H1 (cell line): Measurements from ENCODE around the gene BAZ2B. TPM values are rescaled to one million over a fixed set of nuclear protein-coding genes. Genes with fewer than 3 reads are reported as not detected.

Experiments
- CTCF ChIA-PET: fragments of 300-600 bp; sonication (Branson Sonifier 250); formaldehyde crosslinking; loops from one replicate; lab custom pipeline; 2021; ENCODE audit not compliant: partially characterized antibody; lab: Charles Lee
- POLR2A ChIA-PET: fragments of 300-600 bp; sonication (Branson Sonifier 250); formaldehyde crosslinking; loops from one replicate; lab custom pipeline; 2021; ENCODE audit warnings: inconsistent platforms; ENCODE audit not compliant: partially characterized antibody; lab: Charles Lee
- DNase-seq, 2 experiments: peaks; one replicate each; pipeline versions ENCODE4 v3.0.0 to v3.0.0-alpha.2; 2010 to 2022; ENCODE audit warnings: low spot score in 2 of 2, low read depth in 1 of 2, mixed read lengths in 1 of 2
- FAIRE-seq: peaks from 2 replicates; lab custom pipeline; 2011; peaks lifted over from hg19 to GRCh38; lab: Jason Lieb, UNC
- H2AFZ ChIP-seq: 2 replicates; pipeline ENCODE4 v1.8.1; 2012; ENCODE audit warnings: low read length, inconsistent platforms
- H2AK5ac ChIP-seq: 2 replicates; pipeline ENCODE4 v1.6.1; 2013; ENCODE audit warnings: low read depth, low read length
- H2BK120ac ChIP-seq: replicated peaks from 2 replicates; pipeline ENCODE3; 2013; ENCODE audit warnings: low read depth, low read length, inconsistent platforms
- H2BK12ac ChIP-seq: 2 replicates; pipeline ENCODE4 v1.6.1; 2013; ENCODE audit warnings: low read depth, low read length
- H2BK15ac ChIP-seq: 2 replicates; pipeline ENCODE4 v1.6.1; 2013; ENCODE audit warnings: low read length
- H2BK20ac ChIP-seq: 2 replicates; pipeline ENCODE4 v1.6.1; 2013; ENCODE audit warnings: low read length
- H2BK5ac ChIP-seq: 2 replicates; pipeline ENCODE4 v1.6.1; 2013; ENCODE audit warnings: low read depth, low read length
- H3K14ac ChIP-seq: 2 replicates; pipeline ENCODE4 v1.6.1; 2013; ENCODE audit warnings: inconsistent platforms; ENCODE audit not compliant: insufficient read length
- H3K18ac ChIP-seq: 2 replicates; pipeline ENCODE4 v1.6.1; 2013; ENCODE audit warnings: low read length; ENCODE audit errors: extremely low read depth
- H3K23ac ChIP-seq: 2 replicates; pipeline ENCODE4 v1.6.1; 2013; ENCODE audit warnings: inconsistent platforms; ENCODE audit not compliant: insufficient read length
- H3K23me2 ChIP-seq: 2 replicates; pipeline ENCODE4 v1.6.1; 2013; ENCODE audit warnings: low read depth, low read length
- H3K27ac ChIP-seq: 2 replicates; pipeline ENCODE4 v1.6.1; 2011; ENCODE audit warnings: low read depth, low read length, inconsistent platforms
- H3K27me3 ChIP-seq, 4 experiments: replicated peaks in 1 of 4; 1 replicate in 1 of 4; 2 replicates in 3 of 4; pipeline versions ENCODE4 v1.6.1 to v1.8.1; 2011 to 2013; ENCODE audit warnings: low read length in 3 of 4, mild to moderate bottlenecking in 3 of 4, inconsistent platforms in 2 of 4, mixed read lengths in 2 of 4, moderate library complexity in 1 of 4; ENCODE audit not compliant: control insufficient read depth in 3 of 4, insufficient read depth in 3 of 4; ENCODE audit errors: extremely low read depth in 1 of 4
- H3K36me3 ChIP-seq, 4 experiments: 2 replicates each; pipeline versions ENCODE4 v1.6.1 to v1.8.1; 2011 to 2013; ENCODE audit warnings: mild to moderate bottlenecking in 4 of 4, low read length in 3 of 4, moderate library complexity in 2 of 4, control low read depth in 1 of 4, inconsistent platforms in 1 of 4; ENCODE audit not compliant: insufficient read depth in 4 of 4, control insufficient read depth in 2 of 4
- H3K4ac ChIP-seq: replicated peaks from 2 replicates; pipeline ENCODE3; 2013; ENCODE audit warnings: low read length, low read depth, mixed read lengths, inconsistent platforms; ENCODE audit not compliant: insufficient read length
- H3K4me1 ChIP-seq, 4 experiments: replicated peaks in 1 of 4; 1 replicate in 1 of 4; 2 replicates in 3 of 4; pipeline versions ENCODE4 v1.6.1 to v1.8.1; 2011 to 2013; ENCODE audit warnings: low read length in 3 of 4, inconsistent platforms in 2 of 4, mixed read lengths in 1 of 4; ENCODE audit not compliant: insufficient read depth in 4 of 4, control insufficient read depth in 3 of 4
- H3K4me2 ChIP-seq, 2 experiments: 2 replicates each; pipeline versions ENCODE4 v1.6.1 to v1.8.1; 2011 to 2013; ENCODE audit warnings: low read depth in 2 of 2, low read length in 2 of 2, control low read depth in 1 of 2, inconsistent platforms in 1 of 2, mild to moderate bottlenecking in 1 of 2; ENCODE audit not compliant: insufficient read depth in 1 of 2
- H3K4me3 ChIP-seq, 4 experiments: fragments of 200-600, 300-600 bp in 1 of 4; sonication (generic), shearing (Covaris generic), sonication (Bioruptor Twin) in 1 of 4; 2 replicates each; pipeline versions ENCODE4 v1.5.1 to v1.8.1; 2011 to 2016; ENCODE audit warnings: low read length in 4 of 4, low read depth in 3 of 4, control low read depth in 2 of 4, inconsistent platforms in 2 of 4, mild to moderate bottlenecking in 2 of 4, mixed read lengths in 1 of 4, moderate library complexity in 1 of 4; ENCODE audit not compliant: insufficient read depth in 2 of 4; ENCODE audit errors: extremely low read depth in 1 of 4
- H3K56ac ChIP-seq: replicated peaks from 2 replicates; pipeline ENCODE3; 2013; ENCODE audit warnings: low read depth, mild to moderate bottlenecking, mixed read lengths, low read length, inconsistent platforms; ENCODE audit not compliant: insufficient read length
- H3K79me1 ChIP-seq: 2 replicates; pipeline ENCODE4 v1.6.1; 2013; ENCODE audit warnings: low read depth, low read length, control low read depth
- H3K79me2 ChIP-seq, 2 experiments: 2 replicates each; pipeline versions ENCODE4 v1.6.1 to v1.8.1; 2012 to 2013; ENCODE audit warnings: low read length in 2 of 2, mild to moderate bottlenecking in 2 of 2, inconsistent platforms in 1 of 2; ENCODE audit not compliant: insufficient read depth in 2 of 2, control insufficient read depth in 1 of 2
- H3K9ac ChIP-seq, 4 experiments: replicated peaks in 1 of 4; 1 replicate in 1 of 4; 2 replicates in 3 of 4; pipeline versions ENCODE4 v1.6.1 to v1.8.1; 2011 to 2013; ENCODE audit warnings: low read depth in 3 of 4, low read length in 3 of 4, control low read depth in 2 of 4, mild to moderate bottlenecking in 2 of 4, moderate library complexity in 2 of 4, inconsistent platforms in 1 of 4; ENCODE audit errors: extremely low read depth in 1 of 4
- H3K9me3 ChIP-seq, 2 experiments: 2 replicates each; pipeline versions ENCODE4 v1.6.1 to v1.8.1; 2012 to 2013; ENCODE audit warnings: mild to moderate bottlenecking in 2 of 2, moderate library complexity in 2 of 2, control low read depth in 1 of 2, inconsistent platforms in 1 of 2, low read depth in 1 of 2, low read length in 1 of 2, mixed read lengths in 1 of 2; ENCODE audit not compliant: insufficient read depth in 2 of 2
- H4K20me1 ChIP-seq, 2 experiments: replicated peaks in 1 of 2; 2 replicates each; pipeline versions ENCODE3 to v1.8.1; 2011 to 2013; ENCODE audit warnings: inconsistent platforms in 2 of 2, low read length in 2 of 2, mild to moderate bottlenecking in 1 of 2; ENCODE audit not compliant: insufficient read depth in 2 of 2, control insufficient read depth in 1 of 2
- H4K5ac ChIP-seq: 2 replicates; pipeline ENCODE4 v1.6.1; 2013; ENCODE audit warnings: low read length, low read depth, mixed read lengths, inconsistent platforms; ENCODE audit not compliant: insufficient read length
- H4K8ac ChIP-seq: 2 replicates; pipeline ENCODE4 v1.8.0; 2013; ENCODE audit warnings: mild to moderate bottlenecking, moderate library complexity, low read length, inconsistent platforms; ENCODE audit not compliant: insufficient read depth; ENCODE audit errors: extremely low read depth
- H4K91ac ChIP-seq: replicated peaks from 2 replicates; pipeline ENCODE3; 2013; ENCODE audit warnings: low read length, mixed read lengths, inconsistent platforms; ENCODE audit not compliant: insufficient read length
- TCF12 ChIP-seq: IDR thresholded peaks from 2 replicates; pipeline ENCODE4 v1.6.1; 2011; ENCODE audit warnings: low read depth, mild to moderate bottlenecking, low read length
- YY1 ChIP-seq: IDR thresholded peaks from 2 replicates; pipeline ENCODE4 v1.6.1; 2011; ENCODE audit warnings: low read depth, mild to moderate bottlenecking, low read length
- WGBS, 2 experiments: shearing (Covaris generic) in 1 of 2; methylation state at CpG; one replicate each; pipeline versions ENCODE4 v1.1.6 to v1.1.7; 2013 to 2015; ENCODE audit warnings: low lambda C conversion rate in 2 of 2, mixed read lengths in 2 of 2, inconsistent platforms in 1 of 2, low coverage in 1 of 2, missing lambda C conversion rate in 1 of 2; ENCODE audit not compliant: insufficient replicate concordance in 2 of 2, insufficient coverage in 1 of 2, insufficient read length in 1 of 2; ENCODE audit errors: extremely low coverage in 1 of 2, missing lambda C conversion rate in 1 of 2; 5-methylcytosine and 5-hydroxymethylcytosine counted together
- polyA plus RNA-seq, 7 experiments: library from polyadenylated mRNA; depleted of rRNA in 3 of 7; stranded (reverse) in 5 of 7; unstranded in 2 of 7; fragments of >200 nt in 5 of 7; fragments of 200-250 nt in 2 of 7; gene quantifications; 1 replicate in 5 of 7; 2 replicates in 1 of 7; 4 replicates in 1 of 7; pipeline versions ENCODE4 v1.2.1 to v1.2.3, GENCODE V29; 2011 to 2013; ENCODE audit warnings: missing spikeins in 2 of 7, mixed read lengths in 2 of 7
- total RNA-seq: library from RNA; stranded (reverse); fragmentation: NEBNext Ultra II Directional; extraction: Animal tissue kit (Norgen Biotek cat#: 25700); gene quantifications from 2 replicates; pipeline ENCODE4 v1.2.1, GENCODE V29; 2021

BAZ2B gene
- total and polyA plus RNA-seq, 2 of the 8 experiments (the other 6 are each of a cell fraction or from before 2014, with no cell fraction given): 15.2 to 46.3 TPM

DNA sequence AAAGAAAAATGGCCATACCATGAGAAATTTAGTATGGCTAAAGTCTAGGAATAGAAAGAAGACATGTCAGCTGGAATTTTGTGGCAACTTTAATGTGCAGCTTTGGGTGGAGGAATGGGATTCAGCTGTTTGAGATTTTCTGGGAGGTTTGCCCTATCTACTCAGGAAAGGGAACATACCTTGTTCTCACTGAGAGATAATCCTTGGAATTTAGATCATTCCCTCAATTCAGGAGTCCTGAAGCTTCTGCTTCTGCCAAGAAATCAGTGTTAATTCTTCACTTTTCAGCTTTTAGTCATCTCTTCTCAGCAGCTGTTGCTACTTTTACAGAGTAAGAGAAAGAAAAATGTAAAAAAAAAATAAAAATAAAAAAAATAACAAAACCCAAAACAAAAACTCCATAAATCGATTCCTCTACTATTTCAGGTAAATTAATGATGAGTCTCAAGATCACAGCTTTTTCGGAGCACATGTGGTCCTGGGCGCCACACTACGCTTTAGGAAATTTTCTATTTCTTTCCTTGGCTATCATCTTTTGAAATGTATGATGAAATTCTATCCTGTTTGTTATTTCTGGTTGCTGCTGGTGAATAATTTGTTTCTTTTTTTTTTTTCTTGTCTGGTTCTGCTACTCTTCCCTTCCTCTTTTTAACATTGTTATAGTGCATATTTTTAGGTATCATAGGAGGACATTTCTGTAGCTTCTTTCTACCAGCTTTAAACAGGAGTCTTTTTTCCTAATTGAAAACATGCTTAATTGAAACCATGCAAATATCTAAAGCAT, 18.9 kb upstream of the BAZ2B start:
- Histone ChIP-seq H3K79me2 (no peaks in the 10 kb centered on the region), H3K18ac (no peak overlapping the region), H2BK15ac (no peak overlapping the region), H2AFZ (no peak overlapping the region), H3K4me2 (no peak overlapping the region), H3K14ac (no peak overlapping the region), H2BK20ac (no peak overlapping the region), H4K8ac (no peak overlapping the region), H3K23ac (no peak overlapping the region), H4K5ac (no peak overlapping the region), H3K23me2 (no peaks in the 10 kb centered on the region), H2BK12ac (no peak overlapping the region; the same call in 1 of the 2 replicates), H3K4me3 (no peak overlapping the region), H3K4me1 (peaks cover 0 to 4% (median 1%) of the 10 kb centered on the region in 4 experiments; a peak in 2 of 7 replicates), H3K56ac (no peak overlapping the region), H2BK120ac (no peak overlapping the region), H2AK5ac (no peak overlapping the region), H2BK5ac (no peak overlapping the region), H3K9me3 (no peaks in the 10 kb centered on the region), H3K36me3 (no peaks in the 10 kb centered on the region), H3K27me3 (no peaks in the 10 kb centered on the region), H3K9ac (no peak overlapping the region), H3K27ac (no peak overlapping the region), H4K91ac (no peak overlapping the region), H4K20me1 (no peaks in the 10 kb centered on the region), H3K79me1 (no peaks in the 10 kb centered on the region), H3K4ac (no peak overlapping the region)
- POLR2A ChIA-PET: no interaction called here
- CTCF ChIA-PET: interaction anchor here (0.6 to 1.3 kb wide), 5 partner anchors 24 to 1910 kb away, joined by 3 read pairs; no protein-coding TSS in a partner anchor
- WGBS, 2 experiments: 64% methylated on average over 4 of the region's 4 CpGs; no CpG with 5 or more reads in 1 of the 2 experiments
- FAIRE-seq (no peak), DNase-seq (no peak)
- no peak for TF ChIP-seq TCF12
- no peak for TF ChIP-seq YY1
